H9 (cell line): Measurements from ENCODE around the gene RHBDD3. TPM values are rescaled to one million over a fixed set of nuclear protein-coding genes. Genes with fewer than 3 reads are reported as not detected.

Source experiments
- DNase-seq: peaks from one replicate; pipeline ENCODE4 v3.0.0-alpha.2; 2017
- H2AFZ ChIP-seq: one replicate; pipeline ENCODE4 v1.6.1; 2013; ENCODE audit warnings: mild to moderate bottlenecking, low read length, control low read depth, moderate library complexity
- H2AK5ac ChIP-seq: 2 replicates; pipeline ENCODE4 v1.6.1; 2013; ENCODE audit warnings: low read length, control low read depth, mixed read lengths; ENCODE audit not compliant: insufficient read length
- H2BK120ac ChIP-seq: one replicate; pipeline ENCODE4 v1.6.1; 2013; ENCODE audit warnings: low read depth, mild to moderate bottlenecking, low read length, control low read depth, inconsistent platforms; ENCODE audit not compliant: poor library complexity, severe bottlenecking
- H2BK12ac ChIP-seq: 2 replicates; pipeline ENCODE4 v1.6.1; 2013; ENCODE audit warnings: low read length, control low read depth, mixed read lengths, low read depth; ENCODE audit not compliant: insufficient read length
- H2BK15ac ChIP-seq: 2 replicates; pipeline ENCODE4 v1.6.1; 2013; ENCODE audit warnings: low read depth, low read length, control low read depth
- H2BK20ac ChIP-seq: one replicate; pipeline ENCODE4 v1.6.1; 2013; ENCODE audit warnings: low read depth, mild to moderate bottlenecking, low read length, control low read depth, inconsistent platforms; ENCODE audit not compliant: poor library complexity, severe bottlenecking
- H2BK5ac ChIP-seq: 2 replicates; pipeline ENCODE4 v1.6.1; 2013; ENCODE audit warnings: low read length, control low read depth, mixed read lengths; ENCODE audit not compliant: insufficient read length
- H3K14ac ChIP-seq: 2 replicates; pipeline ENCODE4 v1.6.1; 2013; ENCODE audit warnings: low read length, control low read depth; ENCODE audit not compliant: insufficient read depth
- H3K18ac ChIP-seq: 2 replicates; pipeline ENCODE4 v1.6.1; 2013; ENCODE audit warnings: low read depth, mild to moderate bottlenecking, mixed read lengths, low read length, control low read depth; ENCODE audit not compliant: insufficient read length
- H3K23ac ChIP-seq: 2 replicates; pipeline ENCODE4 v1.6.1; 2013; ENCODE audit warnings: low read length, control low read depth, mixed read lengths, low read depth; ENCODE audit not compliant: insufficient read length
- H3K23me2 ChIP-seq: 2 replicates; pipeline ENCODE4 v1.6.1; 2013; ENCODE audit warnings: low read depth, mild to moderate bottlenecking, mixed read lengths, low read length, control low read depth; ENCODE audit not compliant: insufficient read length, poor library complexity, severe bottlenecking
- H3K27ac ChIP-seq: 2 replicates; pipeline ENCODE4 v1.5.1; 2013; ENCODE audit warnings: low read length, control low read depth, mixed read lengths, low read depth; ENCODE audit not compliant: insufficient read length
- H3K27me3 ChIP-seq: 2 replicates; pipeline ENCODE4 v1.6.1; 2013; ENCODE audit warnings: low read length, control low read depth, inconsistent platforms; ENCODE audit not compliant: insufficient read depth
- H3K4ac ChIP-seq: 2 replicates; pipeline ENCODE4 v1.6.1; 2013; ENCODE audit warnings: low read depth, mild to moderate bottlenecking, control low read depth, inconsistent platforms, low read length, moderate library complexity
- H3K4me1 ChIP-seq: 2 replicates; pipeline ENCODE4 v1.6.1; 2013; ENCODE audit warnings: low read length, control low read depth, inconsistent platforms; ENCODE audit not compliant: insufficient read depth
- H3K4me2 ChIP-seq: 2 replicates; pipeline ENCODE4 v1.6.1; 2013; ENCODE audit warnings: low read length, control low read depth, mixed read lengths; ENCODE audit not compliant: insufficient read length, insufficient read depth
- H3K56ac ChIP-seq: 2 replicates; pipeline ENCODE4 v1.6.1; 2013; ENCODE audit warnings: low read depth, mild to moderate bottlenecking, mixed read lengths, low read length, control low read depth; ENCODE audit not compliant: insufficient read length
- H3K79me1 ChIP-seq: 2 replicates; pipeline ENCODE4 v1.6.1; 2013; ENCODE audit warnings: low read depth, mild to moderate bottlenecking, moderate library complexity, low read length, control low read depth, inconsistent platforms; ENCODE audit not compliant: insufficient read depth, poor library complexity, severe bottlenecking
- H3K79me2 ChIP-seq: 2 replicates; pipeline ENCODE4 v1.6.1; 2013; ENCODE audit warnings: low read length, control low read depth, inconsistent platforms; ENCODE audit not compliant: insufficient read depth
- H3K9ac ChIP-seq: 2 replicates; pipeline ENCODE4 v1.6.1; 2013; ENCODE audit warnings: low read length, control low read depth, mixed read lengths; ENCODE audit not compliant: insufficient read length; ENCODE audit errors: extremely low read depth
- H3K9me3 ChIP-seq: one replicate; pipeline ENCODE4 v1.6.1; 2013; ENCODE audit warnings: low read depth, low read length, inconsistent platforms; ENCODE audit not compliant: control insufficient read depth
- H3T11ph ChIP-seq: one replicate; pipeline ENCODE4 v1.6.1; 2013; ENCODE audit warnings: mild to moderate bottlenecking, low read length, control low read depth, inconsistent platforms
- H4K20me1 ChIP-seq: one replicate; pipeline ENCODE4 v1.6.1; 2013; ENCODE audit not compliant: control insufficient read depth, insufficient read length, insufficient read depth
- H4K5ac ChIP-seq: 2 replicates; pipeline ENCODE4 v1.6.1; 2013; ENCODE audit warnings: low read depth, mild to moderate bottlenecking, mixed read lengths, low read length, control low read depth; ENCODE audit not compliant: insufficient read length
- H4K8ac ChIP-seq: replicated peaks from 2 replicates; pipeline ENCODE4 v1.6.1; 2013; ENCODE audit warnings: low read length, control low read depth, mixed read lengths, low read depth; ENCODE audit not compliant: insufficient read length
- H4K91ac ChIP-seq: 2 replicates; pipeline ENCODE4 v1.6.1; 2013; ENCODE audit warnings: low read depth, mild to moderate bottlenecking, moderate library complexity, mixed read lengths, low read length, control low read depth; ENCODE audit not compliant: insufficient read length
- H3K27ac Mint-ChIP-seq, 3 experiments: 2 replicates in 2 of 3; 3 replicates in 1 of 3; pipeline ENCODE4 v1.8.0; 2020 to 2021; ENCODE audit warnings: mixed read lengths in 3 of 3, mild to moderate bottlenecking in 1 of 3, moderate library complexity in 1 of 3
- H3K27me3 Mint-ChIP-seq: 2 replicates; pipeline ENCODE4 v1.8.0; 2021; ENCODE audit warnings: low read depth, mild to moderate bottlenecking, moderate library complexity, mixed read lengths
- H3K36me3 Mint-ChIP-seq, 3 experiments: 2 replicates in 2 of 3; 3 replicates in 1 of 3; pipeline ENCODE4 v1.8.0; 2020 to 2021; ENCODE audit warnings: low read depth in 3 of 3, mixed read lengths in 3 of 3; ENCODE audit not compliant: insufficient read depth in 1 of 3
- H3K4me1 Mint-ChIP-seq, 2 experiments: 2 replicates each; pipeline ENCODE4 v1.8.0; 2020; ENCODE audit warnings: mixed read lengths in 2 of 2
- H3K4me3 Mint-ChIP-seq, 2 experiments: 2 replicates in 1 of 2; 3 replicates in 1 of 2; pipeline ENCODE4 v1.8.0; 2020 to 2021; ENCODE audit warnings: mild to moderate bottlenecking in 2 of 2, mixed read lengths in 2 of 2, moderate library complexity in 1 of 2
- H3K9me3 Mint-ChIP-seq, 2 experiments: 2 replicates in 1 of 2; 3 replicates in 1 of 2; pipeline ENCODE4 v1.8.0; 2020; ENCODE audit warnings: mild to moderate bottlenecking in 2 of 2, mixed read lengths in 2 of 2, moderate library complexity in 1 of 2
- WGBS: extraction: QIAGEN DNeasy Blood & Tissue Kit; methylation state at CpG from one replicate; pipeline ENCODE4 v1.1.7; 2013; ENCODE audit warnings: missing lambda C conversion rate, low lambda C conversion rate, mixed read lengths; ENCODE audit not compliant: insufficient read length; ENCODE audit errors: extremely low coverage; 5-methylcytosine and 5-hydroxymethylcytosine counted together
- total RNA-seq: library from RNA; stranded (reverse); gene quantifications from 2 replicates; pipeline ENCODE4 v1.2.1, GENCODE V29; 2021
- TF ChIP-seq, protein P1 (sequence below): fragments of 200-600 bp; sonication (generic); conservative IDR thresholded peaks from 3 replicates; pipeline ENCODE4 v1.8.0; 2021; ENCODE audit warnings: antibody characterized with exemption, mild to moderate bottlenecking

The RHBDD3 gene
- total RNA-seq, 1 experiment from 2014 or later = 99.7 TPM

DNA sequence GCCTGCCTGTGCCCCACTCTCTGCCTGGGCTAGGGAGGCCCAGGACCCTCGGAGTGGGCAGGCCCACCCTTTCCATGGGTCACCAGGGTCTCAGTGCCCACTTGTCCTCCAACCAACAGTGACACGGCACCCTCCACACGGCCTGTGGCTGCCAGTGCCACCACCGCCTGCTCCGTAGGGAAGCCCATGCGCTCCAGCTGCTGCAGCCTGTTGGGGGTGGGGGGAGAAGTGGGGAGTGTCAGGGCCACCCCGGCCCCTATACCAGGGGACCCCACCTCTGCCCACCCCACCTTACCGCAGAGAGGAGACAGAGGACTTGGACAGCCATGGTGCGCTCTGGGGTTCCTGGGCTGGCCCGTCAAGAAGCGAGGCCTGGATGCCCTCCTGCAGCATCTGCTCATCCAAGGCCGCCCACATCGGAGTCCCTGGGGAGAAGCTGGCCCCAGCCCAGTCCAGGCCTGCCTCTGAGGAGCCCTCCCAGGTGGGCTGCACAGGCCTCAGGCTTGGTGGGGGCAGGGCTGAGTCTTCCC, 7.7 kb downstream of the RHBDD3 start:
- H3K9me3 ChIP-seq = no peaks in the 10 kb centered on the region
- no peak overlapping the region for H2BK5ac ChIP-seq
- Mint-ChIP-seq H3K27me3 (no peaks in the 10 kb centered on the region), H3K9me3 (no peaks in the 10 kb centered on the region), H3K4me3 (no peak overlapping the region), H3K36me3 (peaks cover 3 to 22% (median 10%) of the 10 kb centered on the region in 3 experiments), H3K4me1 (no peaks in the 10 kb centered on the region), H3K27ac (no peak overlapping the region)
- no peak overlapping the region for H2BK120ac ChIP-seq
- no peak overlapping the region for H2BK12ac ChIP-seq
- H3K23ac ChIP-seq = no peak overlapping the region
- no peak overlapping the region for H3K4ac ChIP-seq
- no peaks in the 10 kb centered on the region for H3K23me2 ChIP-seq
- no peak overlapping the region for H3K18ac ChIP-seq
- H3K4me2 ChIP-seq = no peak overlapping the region
- no peaks in the 10 kb centered on the region for H3K4me1 ChIP-seq
- H4K5ac ChIP-seq = no peak overlapping the region
- no peak overlapping the region for H4K91ac ChIP-seq
- H4K8ac ChIP-seq = no peak overlapping the region
- no peak overlapping the region for H3K9ac ChIP-seq
- H3K14ac ChIP-seq = no peak overlapping the region
- no peak overlapping the region for H3K56ac ChIP-seq
- no peak overlapping the region for H2BK20ac ChIP-seq
- no CpG with 5 or more reads among the region's 13 CpGs for WGBS
- H3K79me2 ChIP-seq = no peaks in the 10 kb centered on the region
- TF ChIP-seq, protein P1, sequence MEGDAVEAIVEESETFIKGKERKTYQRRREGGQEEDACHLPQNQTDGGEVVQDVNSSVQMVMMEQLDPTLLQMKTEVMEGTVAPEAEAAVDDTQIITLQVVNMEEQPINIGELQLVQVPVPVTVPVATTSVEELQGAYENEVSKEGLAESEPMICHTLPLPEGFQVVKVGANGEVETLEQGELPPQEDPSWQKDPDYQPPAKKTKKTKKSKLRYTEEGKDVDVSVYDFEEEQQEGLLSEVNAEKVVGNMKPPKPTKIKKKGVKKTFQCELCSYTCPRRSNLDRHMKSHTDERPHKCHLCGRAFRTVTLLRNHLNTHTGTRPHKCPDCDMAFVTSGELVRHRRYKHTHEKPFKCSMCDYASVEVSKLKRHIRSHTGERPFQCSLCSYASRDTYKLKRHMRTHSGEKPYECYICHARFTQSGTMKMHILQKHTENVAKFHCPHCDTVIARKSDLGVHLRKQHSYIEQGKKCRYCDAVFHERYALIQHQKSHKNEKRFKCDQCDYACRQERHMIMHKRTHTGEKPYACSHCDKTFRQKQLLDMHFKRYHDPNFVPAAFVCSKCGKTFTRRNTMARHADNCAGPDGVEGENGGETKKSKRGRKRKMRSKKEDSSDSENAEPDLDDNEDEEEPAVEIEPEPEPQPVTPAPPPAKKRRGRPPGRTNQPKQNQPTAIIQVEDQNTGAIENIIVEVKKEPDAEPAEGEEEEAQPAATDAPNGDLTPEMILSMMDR = no peak
- no peak overlapping the region for H2AFZ ChIP-seq
- no peaks in the 10 kb centered on the region for H3K27me3 ChIP-seq
- H3K79me1 ChIP-seq = no peaks in the 10 kb centered on the region
- no peak overlapping the region for H3K27ac ChIP-seq
- H2AK5ac ChIP-seq = no peak overlapping the region
- no peak overlapping the region for H2BK15ac ChIP-seq
- H4K20me1 ChIP-seq = no peaks in the 10 kb centered on the region
- no peak for DNase-seq
- H3T11ph ChIP-seq = no peak overlapping the region
